ENCODE measurements around the gene CIDEB.

DNA sequence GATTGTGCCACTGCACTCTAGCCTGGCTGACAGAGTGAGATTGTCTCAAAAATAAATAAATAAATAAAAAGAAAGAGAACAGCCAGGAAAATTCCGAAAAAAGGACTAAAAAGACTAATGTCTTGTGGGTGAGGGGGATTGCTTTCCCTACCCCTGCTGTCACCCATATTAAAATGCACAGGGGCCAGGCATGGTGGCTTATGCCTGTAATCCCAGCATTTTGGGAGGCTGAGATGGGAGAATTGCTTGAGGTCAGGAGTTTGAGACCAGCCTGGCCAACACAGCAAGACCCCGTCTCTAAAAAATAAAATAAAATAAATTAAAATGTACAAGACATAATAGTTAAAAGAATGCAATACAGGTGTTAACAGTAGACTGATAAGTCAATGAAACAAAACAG is 14.3 kb downstream of the CIDEB start:
- TF ChIP-seq SPI1 (IDR thresholded peaks at IDR 0.05; ENCODE audit: low read depth, low read length) (no peak), POLR2AphosphoS5 (IDR thresholded peaks at IDR 0.05; ENCODE audit: low read depth, low read length) (no peak), POLR2A (IDR thresholded peaks at IDR 0.05; ENCODE audit: low read depth, low read length) (no peak), TAF1 (IDR thresholded peaks at IDR 0.05; ENCODE audit: low read depth, low read length) (no peak), PAX5 (IDR thresholded peaks at IDR 0.05; ENCODE audit: insufficient read depth, low read length, severe bottlenecking) (no peak), POU2F2 (IDR thresholded peaks at IDR 0.05; ENCODE audit: low read depth, low read length) (no peak)
